Measurements from ENCODE around the gene LPO.

Gene LPO

GRCh38 chr17:58252141-58252540 is 13.8 kb downstream of the LPO start:
- no peak for TF ChIP-seq POLR2AphosphoS5 (IDR thresholded peaks at IDR 0.05; ENCODE audit: borderline replicate concordance, low read depth, low read length)
- no peak for TF ChIP-seq FOXP2 (optimal IDR thresholded peaks at IDR 0.05; ENCODE audit: control extremely low read depth, extremely low read length, insufficient read depth)
- no peak for TF ChIP-seq EZH2 (IDR thresholded peaks at IDR 0.05)
- no peak overlapping the region for H3K4me3 ChIP-seq
- no peaks in the 10 kb centered on the region for H3K36me3 ChIP-seq (ENCODE audit: insufficient read depth, low read length)
- H3K9me3 ChIP-seq (ENCODE audit: low read depth, low read length) = no peaks in the 10 kb centered on the region
- H3K27ac ChIP-seq = no peak overlapping the region
- DNase-seq (ENCODE audit: low read depth, low spot score) = no peak
- no peak overlapping the region for H3K9ac ChIP-seq (ENCODE audit: insufficient read length)

- Histone ChIP-seq H3K36me3 (ENCODE audit: insufficient read depth, low read length) (no peaks in the 10 kb centered on the region), H3K9me3 (ENCODE audit: low read depth, low read length) (no peaks in the 10 kb centered on the region), H3K4me3 (no peak overlapping the region), H3K9ac (ENCODE audit: insufficient read length) (no peak overlapping the region), H3K27ac (no peak overlapping the region)
- no peak for TF ChIP-seq EZH2 (IDR thresholded peaks at IDR 0.05)
- TF ChIP-seq POLR2AphosphoS5 (IDR thresholded peaks at IDR 0.05; ENCODE audit: borderline replicate concordance, low read depth, low read length) = no peak
- TF ChIP-seq FOXP2 (optimal IDR thresholded peaks at IDR 0.05; ENCODE audit: control extremely low read depth, extremely low read length, insufficient read depth) = no peak
- no peak for DNase-seq (ENCODE audit: low read depth, low spot score)
Observed at GRCh38 chr17:58253082-58253481, 14.7 kb downstream of the LPO start.

GRCh38 chr17:58254803-58255202 is 16.4 kb downstream of the LPO start:
- H3K4me3 ChIP-seq = no peak overlapping the region
- no peak overlapping the region for H3K9ac ChIP-seq (ENCODE audit: insufficient read length)
- no peaks in the 10 kb centered on the region for H3K9me3 ChIP-seq (ENCODE audit: low read depth, low read length)
- H3K36me3 ChIP-seq (ENCODE audit: insufficient read depth, low read length) = no peaks in the 10 kb centered on the region
- H3K27ac ChIP-seq = no peak overlapping the region
- no peak for TF ChIP-seq POLR2AphosphoS5 (IDR thresholded peaks at IDR 0.05; ENCODE audit: borderline replicate concordance, low read depth, low read length)
- no peak for TF ChIP-seq FOXP2 (optimal IDR thresholded peaks at IDR 0.05; ENCODE audit: control extremely low read depth, extremely low read length, insufficient read depth)
- no peak for TF ChIP-seq EZH2 (IDR thresholded peaks at IDR 0.05)
- no peak for DNase-seq (ENCODE audit: low read depth, low spot score)

GRCh38 chr17:58262149-58262548 is 23.8 kb downstream of the LPO start:
- H3K27ac ChIP-seq = no peak overlapping the region
- TF ChIP-seq POLR2AphosphoS5 (IDR thresholded peaks at IDR 0.05; ENCODE audit: borderline replicate concordance, low read depth, low read length) (no peak), FOXP2 (optimal IDR thresholded peaks at IDR 0.05; ENCODE audit: control extremely low read depth, extremely low read length, insufficient read depth) (no peak), EZH2 (IDR thresholded peaks at IDR 0.05) (no peak)
- H3K9ac ChIP-seq (ENCODE audit: insufficient read length) = no peak overlapping the region
- no peaks in the 10 kb centered on the region for H3K9me3 ChIP-seq (ENCODE audit: low read depth, low read length)
- DNase-seq (ENCODE audit: low read depth, low spot score) = no peak
- H3K36me3 ChIP-seq (ENCODE audit: insufficient read depth, low read length) = no peaks in the 10 kb centered on the region
- no peak overlapping the region for H3K4me3 ChIP-seq

GRCh38 chr17:58263773-58264172 is 25.4 kb downstream of the LPO start:
- no peak for DNase-seq (ENCODE audit: low read depth, low spot score)
- H3K9me3 ChIP-seq (ENCODE audit: low read depth, low read length) = no peaks in the 10 kb centered on the region
- TF ChIP-seq POLR2AphosphoS5 (IDR thresholded peaks at IDR 0.05; ENCODE audit: borderline replicate concordance, low read depth, low read length) (no peak), EZH2 (IDR thresholded peaks at IDR 0.05) (no peak), FOXP2 (optimal IDR thresholded peaks at IDR 0.05; ENCODE audit: control extremely low read depth, extremely low read length, insufficient read depth) (no peak)
- no peak overlapping the region for H3K9ac ChIP-seq (ENCODE audit: insufficient read length)
- H3K4me3 ChIP-seq = no peak overlapping the region
- no peaks in the 10 kb centered on the region for H3K36me3 ChIP-seq (ENCODE audit: insufficient read depth, low read length)
- H3K27ac ChIP-seq = no peak overlapping the region

- no peak for TF ChIP-seq EZH2 (IDR thresholded peaks at IDR 0.05)
- TF ChIP-seq POLR2AphosphoS5 (IDR thresholded peaks at IDR 0.05; ENCODE audit: borderline replicate concordance, low read depth, low read length) = no peak
- TF ChIP-seq FOXP2 (optimal IDR thresholded peaks at IDR 0.05; ENCODE audit: control extremely low read depth, extremely low read length, insufficient read depth) = no peak
- no peak for DNase-seq (ENCODE audit: low read depth, low spot score)
Observed at GRCh38 chr17:58264407-58265103, 26.2 kb downstream of the LPO start.

GRCh38 chr17:58265271-58265670 is 26.9 kb downstream of the LPO start:
- Histone ChIP-seq H3K9me3 (ENCODE audit: low read depth, low read length) (no peaks in the 10 kb centered on the region), H3K9ac (ENCODE audit: insufficient read length) (no peak overlapping the region), H3K36me3 (ENCODE audit: insufficient read depth, low read length) (no peaks in the 10 kb centered on the region), H3K4me3 (no peak overlapping the region), H3K27ac (no peak overlapping the region)
- no peak for DNase-seq (ENCODE audit: low read depth, low spot score)
- TF ChIP-seq EZH2 (IDR thresholded peaks at IDR 0.05) (no peak), POLR2AphosphoS5 (IDR thresholded peaks at IDR 0.05; ENCODE audit: borderline replicate concordance, low read depth, low read length) (no peak), FOXP2 (optimal IDR thresholded peaks at IDR 0.05; ENCODE audit: control extremely low read depth, extremely low read length, insufficient read depth) (no peak)

More at GRCh38 chr17:58264407-58265103, 26.2 kb downstream of the LPO start:
- Histone ChIP-seq H3K4me3 (no peak overlapping the region), H3K9me3 (ENCODE audit: low read depth, low read length) (no peaks in the 10 kb centered on the region), H3K27ac (no peak overlapping the region), H3K9ac (ENCODE audit: insufficient read length) (no peak overlapping the region), H3K36me3 (ENCODE audit: insufficient read depth, low read length) (no peaks in the 10 kb centered on the region)

- Histone ChIP-seq H3K4me3 (no peak overlapping the region), H3K9ac (ENCODE audit: insufficient read length) (no peak overlapping the region), H3K9me3 (ENCODE audit: low read depth, low read length) (no peaks in the 10 kb centered on the region), H3K36me3 (ENCODE audit: insufficient read depth, low read length) (no peaks in the 10 kb centered on the region), H3K27ac (no peak overlapping the region)
- TF ChIP-seq EZH2 (IDR thresholded peaks at IDR 0.05) = no peak
- no peak for TF ChIP-seq POLR2AphosphoS5 (IDR thresholded peaks at IDR 0.05; ENCODE audit: borderline replicate concordance, low read depth, low read length)
- TF ChIP-seq FOXP2 (optimal IDR thresholded peaks at IDR 0.05; ENCODE audit: control extremely low read depth, extremely low read length, insufficient read depth) = no peak
- DNase-seq (ENCODE audit: low read depth, low spot score) = no peak
Observed at GRCh38 chr17:58265902-58266875, 27.8 kb downstream of the LPO start.

All from SK-N-MC (cell line).